A204.1 (cell line): ENCODE measurements around the gene NIPAL1.

Experiments used
- FAIRE-seq: peaks from 2 replicates; lab custom pipeline; 2012; peaks lifted over from hg19 to GRCh38; lab: Jason Lieb, UNC

Gene NIPAL1

GRCh38 chr4:48027653-48028052 is 11.1 kb downstream of the NIPAL1 start:
- no peak for FAIRE-seq

- FAIRE-seq, result no peak
Measured at GRCh38 chr4:48028696-48029095, 12.1 kb downstream of the NIPAL1 start.

- FAIRE-seq, result no peak
Measured at GRCh38 chr4:48030470-48030869, 13.9 kb downstream of the NIPAL1 start.

GRCh38 chr4:48031802-48032525 is 15.4 kb downstream of the NIPAL1 start:
- FAIRE-seq, result no peak

GRCh38 chr4:48032721-48033120 is 16.1 kb downstream of the NIPAL1 start:
- no peak for FAIRE-seq

- FAIRE-seq, result no peak
Measured at GRCh38 chr4:48033412-48033811, 16.8 kb downstream of the NIPAL1 start.

- no peak for FAIRE-seq
Measured at GRCh38 chr4:48033825-48034413, 17.3 kb downstream of the NIPAL1 start.

- FAIRE-seq, result no peak
Measured at GRCh38 chr4:48035952-48036351, 19.4 kb downstream of the NIPAL1 start.

GRCh38 chr4:48037117-48037462 is 20.5 kb downstream of the NIPAL1 start:
- no peak for FAIRE-seq

GRCh38 chr4:48038666-48039065 is 22.1 kb downstream of the NIPAL1 start:
- FAIRE-seq, result no peak

- FAIRE-seq, result no peak
Measured at GRCh38 chr4:48039561-48039960, 23.0 kb downstream of the NIPAL1 start.

GRCh38 chr4:48041535-48042137 is 25.1 kb downstream of the NIPAL1 start:
- FAIRE-seq, result no peak

GRCh38 chr4:48042979-48043461 is 26.4 kb downstream of the NIPAL1 start:
- no peak for FAIRE-seq

- FAIRE-seq, result no peak
Measured at GRCh38 chr4:48043504-48043903, 26.9 kb downstream of the NIPAL1 start.

GRCh38 chr4:48044298-48044697 is 27.7 kb downstream of the NIPAL1 start:
- FAIRE-seq, result no peak

- no peak for FAIRE-seq
Measured at GRCh38 chr4:48046059-48046458, 29.5 kb downstream of the NIPAL1 start.

- no peak for FAIRE-seq
Measured at GRCh38 chr4:48047421-48047844, 30.9 kb downstream of the NIPAL1 start.

- FAIRE-seq, result no peak
Measured at GRCh38 chr4:48047896-48048295, 31.3 kb downstream of the NIPAL1 start.

GRCh38 chr4:48049483-48049882 is 32.9 kb downstream of the NIPAL1 start:
- no peak for FAIRE-seq

GRCh38 chr4:48051078-48051477 is 34.5 kb downstream of the NIPAL1 start:
- no peak for FAIRE-seq

GRCh38 chr4:48058617-48059530 is 42.3 kb downstream of the NIPAL1 start:
- no peak for FAIRE-seq

GRCh38 chr4:48064349-48064748 is 47.8 kb downstream of the NIPAL1 start:
- FAIRE-seq, result no peak
